ENCODE results near the gene MON1B. TPM values are rescaled to one million over a fixed set of nuclear protein-coding genes. Genes with fewer than 3 reads are reported as not detected.

Gene MON1B
- total RNA-seq, 1 experiment from 2014 or later: 6.1 TPM

GRCh38 chr16:77193377-77193776 lies 2.4 kb downstream of the MON1B start:
- no peak for DNase-seq (ENCODE audit: low read depth, low spot score)
- in situ Hi-C loops (cut with HindIII; ENCODE audit: low pct_unique_long_range_greater_than_20kb, low sequenced_read_pairs): no loop called here

GRCh38 chr16:77194295-77195231 lies 3.6 kb downstream of the MON1B start:
- in situ Hi-C loops (cut with HindIII; ENCODE audit: low pct_unique_long_range_greater_than_20kb, low sequenced_read_pairs): no loop called here
- DNase-seq (ENCODE audit: low read depth, low spot score): no peak

DNA sequence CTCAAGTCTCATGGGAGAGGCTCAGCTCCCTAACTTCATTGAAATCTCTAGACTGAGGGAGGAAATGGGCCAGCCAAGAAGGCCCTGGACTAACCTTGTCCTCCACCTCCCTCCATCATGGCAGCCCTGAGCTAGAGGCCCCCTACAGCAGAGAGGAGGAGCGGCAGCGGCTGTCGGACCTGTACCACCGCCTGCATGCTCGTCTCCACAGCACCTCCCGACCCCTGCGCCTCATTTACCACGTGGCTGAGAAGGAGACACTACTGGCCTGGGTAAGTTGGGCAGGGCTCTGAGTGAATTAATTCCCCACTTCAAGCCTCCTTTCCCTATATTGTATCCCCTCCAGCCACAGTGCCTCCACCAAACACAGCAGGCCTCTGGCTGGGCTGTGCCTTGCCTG lies 4.4 kb downstream of the MON1B start:
- in situ Hi-C loops (cut with HindIII; ENCODE audit: low pct_unique_long_range_greater_than_20kb, low sequenced_read_pairs): no loop called here
- no peak for DNase-seq (ENCODE audit: low read depth, low spot score)

- in situ Hi-C loops (cut with HindIII; ENCODE audit: low pct_unique_long_range_greater_than_20kb, low sequenced_read_pairs): no loop called here
- DNase-seq (ENCODE audit: low read depth, low spot score): no peak
These were observed 6.8 kb downstream of the MON1B start for GRCh38 chr16:77197747-77198146.

GRCh38 chr16:77199211-77199610 lies 8.2 kb downstream of the MON1B start, which contains the start of gene SYCE1L:
Gene SYCE1L, plus strand, starts transcription at chr16:77199408. Its CDS starts 44 bp downstream, at chr16:77199452.
- in situ Hi-C loops (cut with HindIII; ENCODE audit: low pct_unique_long_range_greater_than_20kb, low sequenced_read_pairs): no loop called here
- DNase-seq (ENCODE audit: low read depth, low spot score): no peak

GRCh38 chr16:77206533-77206932 lies 15.5 kb downstream of the MON1B start:
- no peak for DNase-seq (ENCODE audit: low read depth, low spot score)
- in situ Hi-C loops (cut with HindIII; ENCODE audit: low pct_unique_long_range_greater_than_20kb, low sequenced_read_pairs): no loop called here

GRCh38 chr16:77207030-77207429 lies 16.0 kb downstream of the MON1B start:
- in situ Hi-C loops (cut with HindIII; ENCODE audit: low pct_unique_long_range_greater_than_20kb, low sequenced_read_pairs): no loop called here
- no peak for DNase-seq (ENCODE audit: low read depth, low spot score)

- in situ Hi-C loops (cut with HindIII; ENCODE audit: low pct_unique_long_range_greater_than_20kb, low sequenced_read_pairs): no loop called here
These were observed 17.4 kb downstream of the MON1B start for GRCh38 chr16:77208382-77208781.

GRCh38 chr16:77211880-77212740 lies 21.1 kb downstream of the MON1B start:
- DNase-seq (ENCODE audit: low read depth, low spot score): no peak
- in situ Hi-C loops (cut with HindIII; ENCODE audit: low pct_unique_long_range_greater_than_20kb, low sequenced_read_pairs): no loop called here

More at GRCh38 chr16:77208382-77208781, 17.4 kb downstream of the MON1B start:
- no peak for DNase-seq (ENCODE audit: low read depth, low spot score)

GRCh38 chr16:77212741-77213541 lies 22.0 kb downstream of the MON1B start:
- in situ Hi-C loops (cut with HindIII; ENCODE audit: low pct_unique_long_range_greater_than_20kb, low sequenced_read_pairs): no loop called here
- DNase-seq (ENCODE audit: low read depth, low spot score): no peak

DNA sequence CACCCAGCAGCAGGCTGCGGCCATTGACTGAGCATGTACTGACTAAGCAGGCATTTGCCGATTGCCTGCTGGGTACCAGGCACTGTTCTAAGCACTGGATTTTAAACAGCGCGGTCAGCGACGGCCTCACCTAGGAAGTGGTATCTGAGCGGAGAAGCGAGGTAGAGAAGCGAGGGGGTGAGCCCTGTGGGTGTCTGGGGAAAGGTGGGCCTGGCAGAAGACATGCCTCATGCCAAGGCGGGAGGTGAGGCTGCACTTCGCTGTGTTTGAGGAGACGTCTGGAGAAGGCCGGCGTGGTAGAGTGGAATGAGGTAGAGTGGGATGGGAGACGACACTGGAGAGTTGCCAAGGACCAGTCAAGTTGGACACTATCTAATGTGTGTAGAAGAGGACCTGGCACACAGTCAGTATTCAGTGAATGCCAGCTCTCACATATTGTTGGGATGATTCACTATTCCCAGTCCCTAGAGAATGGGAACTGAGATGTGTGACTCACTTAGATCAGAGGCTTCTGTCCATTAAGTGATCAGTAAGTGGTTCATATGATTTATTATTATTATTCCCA lies 22.6 kb downstream of the MON1B start:
- in situ Hi-C loops (cut with HindIII; ENCODE audit: low pct_unique_long_range_greater_than_20kb, low sequenced_read_pairs): no loop called here
- peak; percentile 82 for DNase-seq (ENCODE audit: low read depth, low spot score)

DNA sequence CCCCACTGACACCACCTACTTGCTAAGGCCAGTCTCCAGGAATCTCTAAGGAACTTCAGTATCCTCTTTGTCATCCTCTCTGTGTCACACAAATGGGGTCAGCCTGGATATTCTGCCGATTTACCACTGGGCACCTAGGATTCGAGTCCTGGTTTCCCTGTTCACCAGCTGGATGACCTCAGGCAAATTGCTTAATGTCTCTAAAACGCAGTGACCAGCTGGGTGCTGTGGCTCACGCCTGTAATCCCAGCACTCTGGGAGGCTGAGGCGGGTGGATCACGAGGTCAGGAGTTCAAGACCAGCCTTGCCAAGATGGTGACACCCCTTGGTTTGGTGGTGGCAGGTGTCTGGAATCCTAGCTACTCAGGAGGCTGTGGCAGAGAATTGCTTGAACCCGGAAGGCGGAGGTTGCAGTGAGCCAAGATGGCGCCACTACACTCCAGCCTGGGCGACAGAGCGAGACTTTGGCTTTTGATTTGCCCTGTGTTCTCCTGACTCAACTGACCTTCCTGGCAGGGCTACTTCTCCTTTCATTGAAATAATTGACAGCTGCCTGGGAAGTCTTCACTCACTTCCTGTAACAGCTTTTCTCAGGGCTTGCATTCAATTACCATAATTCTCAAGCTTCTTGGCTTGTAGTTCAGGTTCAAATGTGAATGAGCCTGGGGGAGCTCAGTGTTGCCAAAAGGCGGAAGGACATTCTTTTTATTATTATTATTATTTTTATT lies 23.6 kb downstream of the MON1B start:
- in situ Hi-C loops (cut with HindIII; ENCODE audit: low pct_unique_long_range_greater_than_20kb, low sequenced_read_pairs): no loop called here
- DNase-seq (ENCODE audit: low read depth, low spot score): no peak

- no peak for DNase-seq (ENCODE audit: low read depth, low spot score)
- in situ Hi-C loops (cut with HindIII; ENCODE audit: low pct_unique_long_range_greater_than_20kb, low sequenced_read_pairs): no loop called here
These were observed 28.4 kb downstream of the MON1B start for GRCh38 chr16:77219437-77219836.

- in situ Hi-C loops (cut with HindIII; ENCODE audit: low pct_unique_long_range_greater_than_20kb, low sequenced_read_pairs): no loop called here
- DNase-seq (ENCODE audit: low read depth, low spot score): no peak
These were observed 29.4 kb downstream of the MON1B start for GRCh38 chr16:77220427-77220826.

DNA sequence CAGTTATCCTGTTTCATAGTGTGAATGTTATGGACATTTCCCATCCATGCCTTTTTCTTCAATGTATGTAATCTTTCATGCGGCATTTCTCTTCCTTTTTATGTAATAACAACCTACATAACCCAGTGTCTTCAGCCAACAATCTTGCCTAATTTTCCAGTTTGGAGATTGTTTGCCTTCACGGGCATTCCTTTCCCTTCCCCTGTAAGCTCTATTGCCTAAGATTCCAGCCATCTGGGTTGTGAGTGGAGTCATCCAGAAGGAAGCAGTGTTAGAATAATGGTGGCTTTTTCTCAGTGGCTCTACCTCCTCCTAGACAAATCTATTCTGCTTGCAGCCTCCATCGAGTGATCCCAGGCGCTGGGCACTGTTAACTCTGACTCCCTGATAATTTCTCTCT lies 30.5 kb downstream of the MON1B start:
- DNase-seq (ENCODE audit: low read depth, low spot score): no peak
- in situ Hi-C loops (cut with HindIII; ENCODE audit: low pct_unique_long_range_greater_than_20kb, low sequenced_read_pairs): no loop called here

DNA sequence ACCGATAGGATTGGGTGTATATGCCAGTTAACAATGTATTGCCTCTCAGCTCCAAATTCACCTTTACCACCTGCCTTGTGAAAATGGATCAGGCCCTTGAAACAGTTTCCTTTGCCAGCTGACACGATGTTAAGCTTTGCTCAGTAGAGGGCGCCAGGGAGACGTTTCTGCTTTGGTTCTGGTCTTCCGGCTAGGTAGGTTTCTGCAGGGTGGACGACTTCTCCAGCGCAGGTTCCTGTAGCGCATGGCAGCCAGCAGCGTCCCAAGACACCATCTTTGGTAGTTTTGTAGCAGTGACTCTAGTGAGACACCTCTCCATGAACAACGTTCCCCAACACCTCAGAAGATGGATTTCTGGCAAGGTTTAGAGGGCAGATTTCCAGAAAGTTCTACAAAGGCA lies 32.2 kb downstream of the MON1B start:
- peak; percentile 23 for DNase-seq (ENCODE audit: low read depth, low spot score)
- in situ Hi-C loops (cut with HindIII; ENCODE audit: low pct_unique_long_range_greater_than_20kb, low sequenced_read_pairs): no loop called here

GRCh38 chr16:77225182-77225581 lies 34.2 kb downstream of the MON1B start:
- no peak for DNase-seq (ENCODE audit: low read depth, low spot score)
- in situ Hi-C loops (cut with HindIII; ENCODE audit: low pct_unique_long_range_greater_than_20kb, low sequenced_read_pairs): no loop called here
